GM12891 (cell line): ENCODE data around the gene ABHD5.

Experiments used
- POLR2A ChIP-seq: IDR thresholded peaks from 2 replicates; pipeline ENCODE4 v1.6.1; 2011; ENCODE audit warnings: low read depth, low read length, control low read depth
- POLR2AphosphoS5 ChIP-seq: IDR thresholded peaks from 2 replicates; pipeline ENCODE4 v1.6.1; 2011; ENCODE audit warnings: low read depth, low read length, control low read depth
- TAF1 ChIP-seq: IDR thresholded peaks from 2 replicates; pipeline ENCODE4 v1.6.1; 2011; ENCODE audit warnings: low read depth, low read length, control low read depth

DNA sequence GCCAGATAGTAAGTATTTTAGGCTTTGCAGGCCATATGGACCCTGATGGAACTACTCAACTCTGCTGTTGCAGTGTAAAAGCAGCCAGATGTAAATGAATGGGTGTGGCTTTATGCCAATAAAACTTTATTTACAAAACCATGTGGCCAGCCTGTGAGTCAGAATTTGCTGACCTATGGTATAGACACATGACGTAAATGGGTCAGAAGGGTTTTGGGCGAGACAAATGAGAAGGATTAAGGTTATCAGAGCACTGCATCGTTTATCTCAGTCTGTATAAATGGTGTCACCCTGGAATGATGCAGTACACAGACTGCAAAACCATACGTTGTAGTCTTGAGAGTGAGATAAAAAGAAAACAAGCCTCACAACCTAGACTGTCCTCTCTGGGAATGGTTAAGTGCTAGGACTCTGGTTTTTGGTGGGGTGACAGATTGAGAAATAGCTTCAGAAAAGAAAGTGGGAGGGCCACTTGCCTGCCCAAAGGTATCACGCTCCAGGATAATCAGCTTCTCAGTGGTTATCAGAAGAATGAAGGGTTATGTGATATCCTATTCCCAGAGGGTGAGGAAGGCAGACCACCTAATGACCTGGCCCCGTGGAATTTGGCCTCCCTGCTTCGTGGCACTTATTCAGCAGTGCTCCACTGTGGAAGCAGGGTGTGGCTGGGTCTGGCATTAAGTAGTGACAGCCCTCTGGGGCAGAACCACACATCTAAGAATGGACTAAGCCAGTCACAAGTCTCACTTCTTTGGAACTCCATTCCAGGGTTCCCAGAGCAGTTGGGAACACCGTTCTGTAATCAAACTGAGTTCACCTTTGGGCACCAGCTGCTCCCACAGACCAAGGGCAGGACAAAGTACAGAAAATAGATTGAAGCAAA, 46.1 kb downstream of the ABHD5 start:
- TF ChIP-seq POLR2A (no peak), POLR2AphosphoS5 (no peak), TAF1 (no peak)
